ENCODE data around the gene KRTAP10-6.
"Not testable (repeated sequence)": the region's sequence is repeated elsewhere in the genome, so short reads cannot be mapped to it uniquely, and the experiment has no call there.

- TF ChIP-seq CTCF (IDR thresholded peaks at IDR 0.05); POLR2A (IDR thresholded peaks at IDR 0.05; ENCODE audit: low read depth): not testable (repeated sequence)
Observed at GRCh38 chr21:44550285-44550684, 42.0 kb downstream of the KRTAP10-6 start.

Data from esophagus muscularis mucosa (tissue), 3 donors.